ENCODE data around the gene SNCB. TPM values are rescaled to one million over a fixed set of nuclear protein-coding genes. Genes with fewer than 3 reads are reported as not detected.

Gene SNCB
- total RNA-seq (2022) (not detected in 2 replicates), Bru-seq, nascent RNA (not detected), BruChase-seq, experiment 1, labeled RNA remaining after a 6-hour chase (not detected), BruChase-seq, experiment 2, labeled RNA remaining after a 2-hour chase (not detected)
- long read RNA-seq, result 0 reads

GRCh38 chr5:176629853-176630680 lies at the start of gene SNCB, which contains the start of gene EIF4E1B:
Gene SNCB, minus strand, starts transcription at chr5:176630534. Its CDS starts 880 bp downstream, at chr5:176629654.
Gene EIF4E1B, plus strand, starts transcription at chr5:176630675. Its CDS starts 12,113 bp downstream, at chr5:176642788.
- peaks cover 40% of the 10 kb centered on the region for H3K4me1 Mint-ChIP-seq (ENCODE audit: low read depth, unreplicated experiment)
- H3K27me3 Mint-ChIP-seq (ENCODE audit: unreplicated experiment), result peaks cover 92% of the 10 kb centered on the region
- H3K36me3 Mint-ChIP-seq (ENCODE audit: insufficient read depth, unreplicated experiment), result no peaks in the 10 kb centered on the region
- H3K4me3 Mint-ChIP-seq (ENCODE audit: low read depth, unreplicated experiment), result peak within 1 kb of the TSS; percentile 27
- BruUV-seq (replicated peaks), result no TSS peak
- peaks cover 2% of the 10 kb centered on the region for H3K9me3 Mint-ChIP-seq (ENCODE audit: low read depth, unreplicated experiment)
- peak; percentile 46 for DNase-seq
- intact Hi-C loops (cut with micrococcal nuclease; ENCODE audit: unreplicated experiment), result no loop called here
- no peak for TF ChIP-seq CTCF (IDR thresholded peaks at IDR 0.05; ENCODE audit: unreplicated experiment)
- H3K27ac Mint-ChIP-seq (ENCODE audit: unreplicated experiment), result no peak within 1 kb of the TSS
- CTCF ChIA-PET, result interaction anchor here (0.9 to 1.7 kb wide), 3 partner anchors 8 to 92 kb away, joined by 3 to 4 read pairs (median 3); partner anchors contain the start of genes RNF44 and TSPAN17

GRCh38 chr5:176679365-176680225 lies 49.3 kb upstream of the SNCB start:
- CTCF ChIA-PET, result interaction anchor here (0.6 to 0.7 kb wide), 4 partner anchors 150 to 1783 kb away, joined by 3 to 4 read pairs (median 4); partner anchors contain the start of gene TMED9
- Mint-ChIP-seq H3K4me1 (ENCODE audit: low read depth, unreplicated experiment) (no peaks in the 10 kb centered on the region), H3K36me3 (ENCODE audit: insufficient read depth, unreplicated experiment) (peaks cover 3% of the 10 kb centered on the region), H3K4me3 (ENCODE audit: low read depth, unreplicated experiment) (no peak overlapping the region), H3K27me3 (ENCODE audit: unreplicated experiment) (peaks cover 30% of the 10 kb centered on the region), H3K9me3 (ENCODE audit: low read depth, unreplicated experiment) (no peaks in the 10 kb centered on the region), H3K27ac (ENCODE audit: unreplicated experiment) (no peak overlapping the region)
- intact Hi-C loops (cut with micrococcal nuclease; ENCODE audit: unreplicated experiment), result no loop called here
- no peak for TF ChIP-seq CTCF (IDR thresholded peaks at IDR 0.05; ENCODE audit: unreplicated experiment)
- BruUV-seq (replicated peaks), result no TSS peak
- DNase-seq, result no peak

- Mint-ChIP-seq H3K36me3 (ENCODE audit: insufficient read depth, unreplicated experiment) (peaks cover 3% of the 10 kb centered on the region), H3K4me3 (ENCODE audit: low read depth, unreplicated experiment) (no peak overlapping the region), H3K27ac (ENCODE audit: unreplicated experiment) (no peak overlapping the region), H3K9me3 (ENCODE audit: low read depth, unreplicated experiment) (no peaks in the 10 kb centered on the region), H3K4me1 (ENCODE audit: low read depth, unreplicated experiment) (no peaks in the 10 kb centered on the region), H3K27me3 (ENCODE audit: unreplicated experiment) (peaks cover 20% of the 10 kb centered on the region)
- BruUV-seq (replicated peaks), result no TSS peak
- TF ChIP-seq CTCF (IDR thresholded peaks at IDR 0.05; ENCODE audit: unreplicated experiment), result no peak
- DNase-seq, result no peak
- CTCF ChIA-PET, result no interaction called here
- intact Hi-C loops (cut with micrococcal nuclease; ENCODE audit: unreplicated experiment), result no loop called here
Measured at GRCh38 chr5:176678584-176678983, 48.2 kb upstream of the SNCB start.

- H3K27ac Mint-ChIP-seq (ENCODE audit: unreplicated experiment), result no peak overlapping the region
- peaks cover 19% of the 10 kb centered on the region for H3K27me3 Mint-ChIP-seq (ENCODE audit: unreplicated experiment)
- peaks cover 3% of the 10 kb centered on the region for H3K36me3 Mint-ChIP-seq (ENCODE audit: insufficient read depth, unreplicated experiment)
- no peaks in the 10 kb centered on the region for H3K4me1 Mint-ChIP-seq (ENCODE audit: low read depth, unreplicated experiment)
- no TSS peak for BruUV-seq (replicated peaks)
- H3K9me3 Mint-ChIP-seq (ENCODE audit: low read depth, unreplicated experiment), result no peaks in the 10 kb centered on the region
- intact Hi-C loops (cut with micrococcal nuclease; ENCODE audit: unreplicated experiment), result no loop called here
- DNase-seq, result no peak
- TF ChIP-seq CTCF (IDR thresholded peaks at IDR 0.05; ENCODE audit: unreplicated experiment), result no peak
- CTCF ChIA-PET, result interaction anchor here (1.2 to 1.5 kb wide), 2 partner anchors 16 to 17 kb away, joined by 4 to 7 read pairs; no protein-coding TSS in a partner anchor
- no peak overlapping the region for H3K4me3 Mint-ChIP-seq (ENCODE audit: low read depth, unreplicated experiment)
Measured at GRCh38 chr5:176677209-176677939, 47.0 kb upstream of the SNCB start.

Measured in Calu3 (cell line).